DND-41 (cell line): ENCODE results near the gene CD109.

Experiments
- ATAC-seq: fragments of 200-7000 bp; cut with Tn5 transposase; 3 replicates; pipeline ENCODE4 v1.9.1; 2021; ENCODE audit warnings: low read depth; ENCODE audit not compliant: insufficient read depth
- DNase-seq: peaks from one replicate; pipeline ENCODE4 v3.0.0-alpha.2; 2020
- H2AFZ ChIP-seq: 2 replicates; pipeline ENCODE4 v1.6.0; 2012; ENCODE audit warnings: low read depth, low read length
- H3K27ac ChIP-seq: 2 replicates; pipeline ENCODE4 v1.5.1; 2012; ENCODE audit warnings: low read length, inconsistent platforms
- H3K27me3 ChIP-seq: fragments of 200-600 bp; sonication (generic); 2 replicates; pipeline ENCODE4 v1.6.0; 2012; ENCODE audit warnings: low read length, mild to moderate bottlenecking, inconsistent platforms; ENCODE audit not compliant: insufficient read depth, poor library complexity
- H3K36me3 ChIP-seq: 2 replicates; pipeline ENCODE4 v1.5.1; 2012; ENCODE audit warnings: low read length, inconsistent platforms; ENCODE audit not compliant: insufficient read depth
- H3K4me1 ChIP-seq: 2 replicates; pipeline ENCODE4 v1.5.1; 2012; ENCODE audit warnings: mild to moderate bottlenecking, low read length; ENCODE audit not compliant: insufficient read depth
- H3K4me2 ChIP-seq: 2 replicates; pipeline ENCODE4 v1.6.0; 2012; ENCODE audit warnings: mild to moderate bottlenecking, moderate library complexity, low read length, inconsistent platforms; ENCODE audit not compliant: insufficient read depth
- H3K4me3 ChIP-seq, 2 experiments: fragments of 200-600 bp in 1 of 2; shearing (Covaris generic) in 1 of 2; 2 replicates each; pipeline ENCODE4 v1.5.1; 2012 to 2016; ENCODE audit warnings: inconsistent platforms in 2 of 2, low read length in 2 of 2, mild to moderate bottlenecking in 2 of 2, low read depth in 1 of 2, moderate library complexity in 1 of 2
- H3K79me2 ChIP-seq: 2 replicates; pipeline ENCODE4 v1.6.0; 2012; ENCODE audit warnings: low read length, inconsistent platforms; ENCODE audit not compliant: insufficient read depth
- H3K9ac ChIP-seq: 2 replicates; pipeline ENCODE4 v1.6.0; 2012; ENCODE audit warnings: low read depth, mild to moderate bottlenecking, inconsistent platforms, low read length, moderate library complexity
- H3K9me3 ChIP-seq: 2 replicates; pipeline ENCODE4 v1.5.1; 2012; ENCODE audit warnings: low read length, moderate library complexity, mild to moderate bottlenecking, inconsistent platforms; ENCODE audit not compliant: insufficient read depth, severe bottlenecking
- H4K20me1 ChIP-seq: 2 replicates; pipeline ENCODE4 v1.6.0; 2012; ENCODE audit warnings: low read length; ENCODE audit not compliant: insufficient read depth
- CTCF ChIP-seq: IDR thresholded peaks from 2 replicates; pipeline ENCODE4 v1.5.1; 2012; ENCODE audit warnings: borderline replicate concordance, low read length, moderate library complexity, mild to moderate bottlenecking; ENCODE audit not compliant: poor library complexity, severe bottlenecking; ENCODE audit errors: extremely low read depth
- EZH2 ChIP-seq: IDR thresholded peaks from 3 replicates; pipeline ENCODE4 v1.6.1; 2012; ENCODE audit warnings: borderline replicate concordance, low read depth, mild to moderate bottlenecking, moderate library complexity, low read length, inconsistent platforms; ENCODE audit not compliant: severe bottlenecking

CD109 gene

GRCh38 chr6:73766040-73766439 lies 70.0 kb downstream of the CD109 start:
- no peaks in the 10 kb centered on the region for H3K79me2 ChIP-seq
- TF ChIP-seq EZH2 (no peak), CTCF (no peak)
- no peak overlapping the region for H3K9ac ChIP-seq
- H3K36me3 ChIP-seq, result no peaks in the 10 kb centered on the region
- H3K4me1 ChIP-seq, result no peaks in the 10 kb centered on the region
- H3K9me3 ChIP-seq, result no peaks in the 10 kb centered on the region
- no peak overlapping the region for H3K4me3 ChIP-seq
- H2AFZ ChIP-seq, result no peak overlapping the region
- ATAC-seq (no peak), DNase-seq (no peak)
- no peaks in the 10 kb centered on the region for H3K27me3 ChIP-seq
- H4K20me1 ChIP-seq, result no peaks in the 10 kb centered on the region
- no peak overlapping the region for H3K4me2 ChIP-seq
- no peak overlapping the region for H3K27ac ChIP-seq

DNA sequence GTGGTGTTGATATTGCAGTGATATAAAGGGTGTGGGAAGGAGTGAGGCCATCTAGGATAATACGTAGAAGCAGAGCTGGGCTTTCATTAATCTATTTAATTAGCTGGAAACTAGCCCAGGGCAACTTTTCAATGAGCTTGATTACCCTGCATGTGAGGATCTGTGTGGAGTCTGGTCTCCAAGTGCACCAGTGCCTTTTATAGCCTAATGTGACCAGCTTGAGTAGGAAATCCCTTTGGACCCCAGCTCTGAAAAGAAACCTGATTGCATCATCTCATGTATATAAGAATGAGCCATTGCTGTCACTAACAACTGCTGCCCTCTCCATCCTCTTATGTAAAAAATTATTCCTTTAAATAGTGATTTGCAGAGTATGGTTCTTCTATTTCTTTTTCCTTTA lies 72.6 kb downstream of the CD109 start:
- Histone ChIP-seq H3K9me3 (no peaks in the 10 kb centered on the region), H3K27me3 (no peaks in the 10 kb centered on the region), H3K27ac (no peak overlapping the region), H4K20me1 (no peaks in the 10 kb centered on the region), H3K4me1 (no peaks in the 10 kb centered on the region), H3K9ac (no peak overlapping the region), H3K79me2 (no peaks in the 10 kb centered on the region), H2AFZ (no peak overlapping the region), H3K4me2 (no peak overlapping the region), H3K36me3 (no peaks in the 10 kb centered on the region), H3K4me3 (no peak overlapping the region)
- no peak for DNase-seq
- no peak for ATAC-seq
- TF ChIP-seq EZH2 (no peak), CTCF (no peak)

DNA sequence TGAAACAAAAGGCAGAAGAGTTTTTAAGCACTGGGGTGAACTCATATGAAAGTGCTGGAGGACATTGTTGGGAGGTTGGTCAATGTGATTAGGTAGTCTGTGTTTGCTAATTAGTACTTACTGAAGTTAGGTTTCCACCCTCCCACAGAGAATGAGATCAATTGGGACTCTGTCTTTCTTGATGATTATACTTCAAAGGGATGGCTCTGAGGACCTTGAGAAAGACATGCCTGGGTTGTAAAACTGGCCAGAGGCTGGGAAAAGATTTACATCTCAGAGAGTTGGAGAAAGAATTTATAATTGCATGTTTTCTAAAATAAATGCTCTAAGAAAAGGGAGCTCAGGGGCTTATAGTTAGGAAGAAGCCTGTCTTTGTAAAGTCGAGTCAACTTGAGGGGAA lies 74.0 kb downstream of the CD109 start:
- Histone ChIP-seq H3K27me3 (no peaks in the 10 kb centered on the region), H3K9ac (no peak overlapping the region), H3K36me3 (no peaks in the 10 kb centered on the region), H2AFZ (no peak overlapping the region), H3K9me3 (no peaks in the 10 kb centered on the region), H4K20me1 (no peaks in the 10 kb centered on the region), H3K27ac (no peak overlapping the region), H3K79me2 (no peaks in the 10 kb centered on the region), H3K4me2 (no peak overlapping the region), H3K4me1 (no peaks in the 10 kb centered on the region), H3K4me3 (no peak overlapping the region)
- no peak for ATAC-seq
- DNase-seq, result no peak
- TF ChIP-seq CTCF (no peak), EZH2 (no peak)

DNA sequence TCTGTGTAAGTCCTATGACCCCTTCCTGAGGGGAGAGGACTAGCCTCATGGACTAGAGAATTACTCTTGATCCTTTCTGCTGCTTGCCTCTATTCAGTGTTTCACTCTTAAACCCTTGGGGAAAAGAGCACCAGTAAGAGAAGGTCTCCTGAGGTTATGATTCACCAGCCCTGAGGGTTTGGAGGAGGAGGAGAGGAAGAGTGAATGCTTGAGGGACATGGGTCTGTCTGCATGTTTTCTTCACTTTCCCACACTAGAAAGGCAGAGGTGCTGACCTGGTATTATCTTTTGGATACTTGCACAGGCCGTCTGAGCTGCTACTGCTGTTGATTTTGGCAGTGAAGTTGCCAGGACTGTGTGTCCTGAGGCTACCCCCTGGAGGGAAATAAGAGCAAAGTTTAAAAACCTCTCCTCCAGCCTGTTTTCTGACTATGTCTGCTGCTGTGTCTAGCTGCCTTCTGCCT lies 78.3 kb downstream of the CD109 start:
- no peaks in the 10 kb centered on the region for H3K36me3 ChIP-seq
- H3K27ac ChIP-seq, result no peak overlapping the region
- no peak for DNase-seq
- no peak overlapping the region for H3K4me2 ChIP-seq
- H2AFZ ChIP-seq, result no peak overlapping the region
- no peak for ATAC-seq
- H3K27me3 ChIP-seq, result no peaks in the 10 kb centered on the region
- H3K9me3 ChIP-seq, result no peaks in the 10 kb centered on the region
- no peak overlapping the region for H3K4me3 ChIP-seq
- no peak for TF ChIP-seq CTCF
- no peaks in the 10 kb centered on the region for H3K4me1 ChIP-seq
- H3K79me2 ChIP-seq, result no peaks in the 10 kb centered on the region
- H3K9ac ChIP-seq, result no peak overlapping the region
- no peaks in the 10 kb centered on the region for H4K20me1 ChIP-seq
